Measurements from ENCODE around the gene SERTAD1.

Gene SERTAD1

DNA sequence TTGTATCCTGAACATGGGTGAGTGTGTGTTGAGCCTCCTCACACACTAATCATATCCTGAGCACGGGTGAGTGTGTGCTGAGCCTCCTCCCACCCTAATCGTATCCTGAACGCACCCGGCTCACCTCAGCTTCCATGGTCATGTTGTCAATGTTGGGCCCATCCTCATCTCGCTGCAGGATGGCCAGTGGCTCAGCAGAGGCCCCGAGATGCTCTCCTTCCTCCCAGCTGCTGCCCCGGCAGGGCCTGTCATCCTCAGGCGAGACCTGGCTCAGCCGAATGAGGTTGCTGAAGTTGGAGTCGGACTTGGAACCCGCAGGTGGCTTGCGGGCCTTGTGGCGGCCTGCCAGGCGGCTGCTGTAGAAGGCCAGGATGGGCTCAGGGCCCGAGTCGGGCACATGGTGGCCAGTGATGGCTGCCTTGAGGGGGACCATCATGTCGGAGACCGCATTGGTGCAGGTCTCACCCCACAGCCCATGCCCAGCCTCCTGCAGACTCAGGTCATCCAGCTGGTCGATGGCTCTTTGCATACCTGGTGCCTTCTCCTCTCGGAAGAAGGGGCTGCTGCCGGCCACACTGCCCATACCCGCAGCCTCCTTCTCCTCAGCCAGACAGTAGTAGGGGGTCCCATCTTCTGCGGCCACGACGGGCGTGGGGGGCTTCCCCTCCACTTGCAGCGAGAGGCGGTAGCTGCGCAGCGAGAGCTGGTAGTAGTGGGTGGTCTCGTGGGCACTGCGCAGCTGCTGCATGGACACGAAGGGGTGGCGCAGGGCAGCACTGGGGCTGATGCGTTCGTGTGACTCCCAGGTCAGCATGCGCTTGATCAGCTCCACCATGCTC, 45.4 kb downstream of the SERTAD1 start:
- Histone ChIP-seq H3K27ac (no peak overlapping the region), H3K36me3 (ENCODE audit: control insufficient read depth, insufficient read depth, low read length) (no peaks in the 10 kb centered on the region)
- TF ChIP-seq, protein P1, sequence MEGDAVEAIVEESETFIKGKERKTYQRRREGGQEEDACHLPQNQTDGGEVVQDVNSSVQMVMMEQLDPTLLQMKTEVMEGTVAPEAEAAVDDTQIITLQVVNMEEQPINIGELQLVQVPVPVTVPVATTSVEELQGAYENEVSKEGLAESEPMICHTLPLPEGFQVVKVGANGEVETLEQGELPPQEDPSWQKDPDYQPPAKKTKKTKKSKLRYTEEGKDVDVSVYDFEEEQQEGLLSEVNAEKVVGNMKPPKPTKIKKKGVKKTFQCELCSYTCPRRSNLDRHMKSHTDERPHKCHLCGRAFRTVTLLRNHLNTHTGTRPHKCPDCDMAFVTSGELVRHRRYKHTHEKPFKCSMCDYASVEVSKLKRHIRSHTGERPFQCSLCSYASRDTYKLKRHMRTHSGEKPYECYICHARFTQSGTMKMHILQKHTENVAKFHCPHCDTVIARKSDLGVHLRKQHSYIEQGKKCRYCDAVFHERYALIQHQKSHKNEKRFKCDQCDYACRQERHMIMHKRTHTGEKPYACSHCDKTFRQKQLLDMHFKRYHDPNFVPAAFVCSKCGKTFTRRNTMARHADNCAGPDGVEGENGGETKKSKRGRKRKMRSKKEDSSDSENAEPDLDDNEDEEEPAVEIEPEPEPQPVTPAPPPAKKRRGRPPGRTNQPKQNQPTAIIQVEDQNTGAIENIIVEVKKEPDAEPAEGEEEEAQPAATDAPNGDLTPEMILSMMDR (IDR thresholded peaks at IDR 0.05), result no peak

DNA sequence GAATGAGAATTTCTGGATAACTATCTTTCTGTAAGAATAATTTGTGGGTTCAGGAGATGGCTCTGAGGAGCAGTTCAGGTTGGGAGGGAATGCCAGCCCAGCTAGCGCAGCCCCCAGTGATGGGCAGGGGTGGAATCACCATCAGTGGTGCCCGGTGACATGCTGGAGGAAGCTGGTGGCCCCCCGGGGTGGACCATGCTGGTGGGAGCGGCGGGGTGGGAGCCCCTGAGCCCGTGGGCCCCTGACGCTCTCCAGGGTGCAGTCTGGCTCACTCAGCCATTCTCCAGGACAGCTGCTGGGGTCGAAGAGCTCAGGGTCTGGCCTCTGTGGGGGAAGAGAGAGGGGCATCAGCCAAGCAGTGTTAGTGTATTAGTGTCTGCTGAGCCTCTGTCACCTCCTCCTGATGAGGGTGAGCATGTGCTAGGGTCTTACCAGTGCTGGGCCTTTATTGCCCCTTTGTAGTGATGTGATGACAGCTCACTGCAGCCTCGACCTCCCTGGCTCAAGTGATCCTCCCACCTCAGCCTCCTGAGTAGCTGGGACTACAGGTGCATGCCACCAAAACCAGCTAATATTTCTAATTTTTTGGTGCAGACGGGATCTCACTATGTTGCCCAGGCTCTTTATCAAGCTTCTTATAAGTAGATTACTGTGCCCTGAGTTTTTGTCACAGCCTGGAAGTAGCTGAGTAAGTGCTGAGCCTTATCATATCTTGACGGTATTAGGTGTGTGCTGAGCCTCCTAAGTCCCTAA, 46.2 kb downstream of the SERTAD1 start:
- Histone ChIP-seq H3K9ac (no peak overlapping the region), H2AFZ (no peak overlapping the region), H3K4me2 (ENCODE audit: low read length) (no peak overlapping the region), H3K36me3 (ENCODE audit: control insufficient read depth, insufficient read depth, low read length) (no peaks in the 10 kb centered on the region), H3K27ac (no peak overlapping the region), H3K79me2 (no peaks in the 10 kb centered on the region), H3K4me3 (ENCODE audit: low read depth, low read length) (no peak overlapping the region), H3K4me1 (no peaks in the 10 kb centered on the region), H3K27me3 (ENCODE audit: control insufficient read depth, insufficient read depth, low read length) (no peaks in the 10 kb centered on the region), H3K9me3 (ENCODE audit: control insufficient read depth, low read length) (no peaks in the 10 kb centered on the region)
- TF ChIP-seq, protein P1 (IDR thresholded peaks at IDR 0.05), result no peak

More for the DNA sequence above, 45.4 kb downstream of the SERTAD1 start:
- Histone ChIP-seq H3K4me2 (ENCODE audit: low read length) (no peak overlapping the region), H3K4me1 (no peaks in the 10 kb centered on the region), H3K79me2 (no peaks in the 10 kb centered on the region), H2AFZ (no peak overlapping the region), H3K9ac (no peak overlapping the region), H3K9me3 (ENCODE audit: control insufficient read depth, low read length) (no peaks in the 10 kb centered on the region), H3K4me3 (ENCODE audit: low read depth, low read length) (no peak overlapping the region), H3K27me3 (ENCODE audit: control insufficient read depth, insufficient read depth, low read length) (no peaks in the 10 kb centered on the region)

DNA sequence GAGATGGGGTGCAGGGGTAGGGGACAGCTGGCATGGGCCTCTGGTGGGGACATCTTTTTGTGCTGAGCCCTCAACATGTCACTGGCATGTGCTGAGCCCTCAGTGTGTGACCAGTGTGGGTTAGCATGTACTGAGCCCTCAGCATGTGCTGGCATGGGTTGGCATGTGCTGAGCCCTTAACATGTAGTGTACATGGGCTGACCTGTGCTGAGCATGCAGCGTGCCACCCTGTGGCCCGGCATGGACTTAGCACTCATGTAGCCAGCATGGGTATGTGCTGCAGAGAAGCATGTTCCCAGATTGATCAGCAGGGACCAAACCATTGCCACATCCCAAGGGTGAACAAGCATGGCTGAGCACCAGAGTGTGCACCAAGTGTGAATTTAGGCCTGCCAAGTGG, 47.3 kb downstream of the SERTAD1 start:
- Histone ChIP-seq H3K79me2 (no peaks in the 10 kb centered on the region), H3K9ac (no peak overlapping the region), H3K4me1 (no peaks in the 10 kb centered on the region), H3K9me3 (ENCODE audit: control insufficient read depth, low read length) (no peaks in the 10 kb centered on the region), H3K4me3 (ENCODE audit: low read depth, low read length) (no peak overlapping the region), H3K27ac (no peak overlapping the region), H3K4me2 (ENCODE audit: low read length) (no peak overlapping the region), H3K36me3 (ENCODE audit: control insufficient read depth, insufficient read depth, low read length) (no peaks in the 10 kb centered on the region), H3K27me3 (ENCODE audit: control insufficient read depth, insufficient read depth, low read length) (no peaks in the 10 kb centered on the region), H2AFZ (no peak overlapping the region)
- TF ChIP-seq, protein P1 (IDR thresholded peaks at IDR 0.05), result no peak

DNA sequence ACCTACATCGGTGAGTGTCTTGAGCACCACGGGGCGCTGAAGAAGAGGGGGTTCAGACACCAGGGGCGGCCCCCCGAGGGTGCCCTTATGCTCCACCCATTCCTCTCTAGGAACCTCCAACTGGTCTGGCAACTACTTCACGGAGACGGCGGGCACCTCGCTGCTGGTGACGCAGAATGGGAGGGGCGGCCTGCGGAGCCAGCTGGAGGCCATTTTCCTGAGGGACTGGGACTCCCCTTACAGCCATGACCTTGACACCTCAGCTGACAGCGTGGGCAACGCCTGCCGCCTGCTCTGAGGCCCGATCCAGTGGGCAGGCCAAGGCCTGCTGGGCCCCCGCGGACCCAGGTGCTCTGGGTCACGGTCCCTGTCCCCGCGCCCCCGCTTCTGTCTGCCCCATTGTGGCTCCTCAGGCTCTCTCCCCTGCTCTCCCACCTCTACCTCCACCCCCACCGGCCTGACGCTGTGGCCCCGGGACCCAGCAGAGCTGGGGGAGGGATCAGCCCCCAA, 47.9 kb downstream of the SERTAD1 start:
- Histone ChIP-seq H2AFZ (no peak overlapping the region), H3K79me2 (no peaks in the 10 kb centered on the region), H3K4me2 (ENCODE audit: low read length) (no peak overlapping the region), H3K27me3 (ENCODE audit: control insufficient read depth, insufficient read depth, low read length) (no peaks in the 10 kb centered on the region), H3K9ac (no peak overlapping the region), H3K9me3 (ENCODE audit: control insufficient read depth, low read length) (no peaks in the 10 kb centered on the region), H3K36me3 (ENCODE audit: control insufficient read depth, insufficient read depth, low read length) (no peaks in the 10 kb centered on the region), H3K4me3 (ENCODE audit: low read depth, low read length) (no peak overlapping the region), H3K4me1 (no peaks in the 10 kb centered on the region), H3K27ac (no peak overlapping the region)
- TF ChIP-seq, protein P1 (IDR thresholded peaks at IDR 0.05), result no peak

Data from parathyroid adenoma (tissue), 2 donors.